Lung microvascular endothelial cell (primary cell): ENCODE data around the gene MBD3. TPM values are rescaled to one million over a fixed set of nuclear protein-coding genes. Genes with fewer than 3 reads are reported as not detected.
"Not testable (repeated sequence)": the region's sequence is repeated elsewhere in the genome, so short reads cannot be mapped to it uniquely, and the experiment has no call there.

Experiments
- DNase-seq, 2 donors: peaks; one replicate each; pipeline versions ENCODE4 v3.0.0 to v3.0.0-alpha.2; 2010; ENCODE audit warnings: low read depth in 2 of 2
- total RNA-seq: library from RNA; depleted of rRNA; stranded (reverse); fragments of >200 nt; gene quantifications from 2 replicates; pipeline ENCODE4 v1.2.1, GENCODE V29; 2014

MBD3 gene
- total RNA-seq, 1 donor from 2014 or later, result 79.4 TPM

DNA sequence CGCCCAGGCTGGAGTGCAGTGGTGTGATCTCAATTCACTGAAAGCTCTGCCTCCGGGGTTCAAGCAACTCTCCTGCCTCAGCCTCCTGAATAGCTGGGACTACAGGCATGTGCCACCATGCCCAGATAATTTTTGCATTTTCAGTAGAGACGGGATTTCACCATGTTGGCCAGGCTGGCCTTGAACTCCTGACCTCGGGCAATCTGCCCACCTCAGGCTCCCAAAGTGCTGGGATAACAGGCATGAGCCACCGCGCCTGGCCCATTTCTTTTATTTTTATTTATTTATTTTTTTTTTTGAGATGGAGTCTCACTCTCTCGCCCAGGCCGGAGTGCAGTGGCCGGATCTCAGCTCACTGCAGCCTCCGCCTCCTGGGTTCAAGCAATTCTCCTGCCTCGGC is 52.9 kb downstream of the MBD3 start:
- not testable (repeated sequence) for DNase-seq

DNA sequence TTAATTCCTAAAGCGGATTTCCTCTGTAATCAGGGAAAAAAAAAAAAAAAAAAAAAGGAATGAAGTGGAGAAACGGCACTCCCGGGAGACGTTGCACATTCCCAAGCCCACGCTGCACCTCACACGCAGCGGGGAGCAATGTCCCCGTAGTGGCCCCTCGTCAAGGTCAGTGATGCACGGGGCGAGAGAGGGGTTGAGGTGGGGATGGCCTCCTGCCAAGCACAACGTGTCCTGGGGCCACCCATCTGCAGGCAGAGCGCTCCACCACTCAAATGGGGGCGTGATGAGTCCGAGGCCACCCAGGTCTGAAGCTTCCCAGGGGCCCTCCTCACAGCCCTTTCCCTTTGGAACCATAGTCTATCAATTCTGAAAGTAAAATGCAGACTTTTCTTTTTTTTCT is 53.7 kb downstream of the MBD3 start:
- DNase-seq, result no peak

DNA sequence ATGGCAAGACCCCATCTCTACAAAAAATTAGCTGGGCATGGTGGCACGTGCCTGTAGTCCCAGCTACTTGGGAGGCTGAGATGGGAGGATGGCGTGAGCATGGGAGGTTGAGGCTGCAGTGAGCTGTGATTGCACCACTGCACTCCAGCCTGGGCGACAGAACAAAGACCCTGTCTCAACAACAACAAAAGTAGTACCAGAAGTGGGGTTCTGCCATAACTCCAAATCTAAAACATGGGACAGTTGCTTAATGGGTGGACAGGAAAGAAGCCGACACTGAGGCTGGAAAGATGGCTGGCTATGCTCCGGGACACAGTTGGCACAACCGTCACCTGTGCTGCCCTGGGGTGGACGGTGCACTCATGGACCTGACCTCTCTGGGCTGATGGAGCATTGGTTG is 57.0 kb downstream of the MBD3 start:
- not testable (repeated sequence) for DNase-seq

DNA sequence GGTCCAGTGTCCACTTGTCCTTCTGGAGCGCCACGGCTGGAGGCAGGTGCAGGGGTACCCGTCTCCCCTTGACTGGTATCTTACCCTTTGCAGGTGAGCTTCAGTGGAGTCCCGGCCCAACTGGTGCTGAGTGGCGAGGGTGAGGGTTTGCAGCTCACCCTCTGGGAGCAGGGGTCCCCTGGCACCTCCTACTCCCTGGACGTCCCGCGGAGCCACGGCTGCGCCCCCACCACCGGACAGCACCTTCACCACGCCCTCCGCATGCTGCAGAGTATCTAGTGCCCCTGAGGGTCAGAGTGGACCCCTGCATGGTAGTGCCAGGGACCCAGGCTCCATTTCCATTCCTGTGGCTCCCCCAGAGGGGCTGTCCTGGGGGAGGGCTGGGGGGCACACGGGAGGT is 57.7 kb downstream of the MBD3 start:
- DNase-seq, result no peak

DNA sequence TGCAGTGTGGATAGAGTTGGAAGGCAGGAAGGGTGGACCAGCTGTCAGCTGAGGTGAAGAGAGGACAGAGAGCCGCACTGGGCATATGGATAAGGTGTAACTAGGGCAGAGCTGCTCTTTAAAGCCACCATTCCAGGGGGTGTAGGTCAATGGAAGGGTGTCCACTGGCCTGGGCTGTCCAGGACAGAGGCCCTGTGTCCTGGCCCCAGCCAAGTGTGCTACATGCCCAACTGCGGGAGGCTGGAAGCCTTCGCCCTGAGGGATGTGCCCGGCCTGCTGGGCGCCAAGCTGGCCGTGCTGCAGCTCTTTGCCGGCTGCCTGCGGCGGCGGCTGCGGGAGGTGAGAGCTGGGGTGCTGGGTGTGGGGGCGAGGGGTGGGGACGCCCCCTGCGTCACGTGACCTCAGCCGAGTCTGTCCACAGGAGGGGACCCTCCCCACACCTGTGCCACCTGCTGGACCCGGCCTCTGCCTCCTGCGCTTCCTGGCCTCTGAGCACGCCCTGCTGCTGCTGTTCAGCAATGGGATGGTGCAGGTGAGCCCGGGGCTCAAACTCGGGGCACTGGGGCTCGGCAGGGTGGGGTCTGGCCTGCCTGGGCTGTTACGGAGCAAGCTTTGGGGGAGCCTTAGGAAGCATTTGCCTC is 59.0 kb downstream of the MBD3 start:
- no peak for DNase-seq

DNA sequence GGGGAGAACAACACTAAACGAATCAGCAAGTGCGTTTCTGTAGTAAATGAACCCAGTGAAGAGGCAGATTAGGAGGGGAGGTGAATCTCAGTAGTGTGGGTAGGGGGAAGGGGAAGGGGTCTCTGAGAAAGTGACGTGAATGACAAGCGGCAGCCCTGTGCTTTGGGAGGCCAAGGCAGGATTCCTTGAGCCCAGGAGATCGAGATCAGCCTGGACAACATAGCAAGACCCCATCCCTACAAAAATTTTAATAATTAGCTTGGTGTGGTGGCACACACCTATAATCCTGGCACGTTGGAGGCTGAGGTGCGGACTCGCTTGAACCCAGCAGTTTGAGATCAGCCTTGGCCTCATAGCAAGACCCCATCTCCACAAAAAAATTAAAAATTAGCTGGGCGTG is 60.7 kb downstream of the MBD3 start:
- no peak for DNase-seq

DNA sequence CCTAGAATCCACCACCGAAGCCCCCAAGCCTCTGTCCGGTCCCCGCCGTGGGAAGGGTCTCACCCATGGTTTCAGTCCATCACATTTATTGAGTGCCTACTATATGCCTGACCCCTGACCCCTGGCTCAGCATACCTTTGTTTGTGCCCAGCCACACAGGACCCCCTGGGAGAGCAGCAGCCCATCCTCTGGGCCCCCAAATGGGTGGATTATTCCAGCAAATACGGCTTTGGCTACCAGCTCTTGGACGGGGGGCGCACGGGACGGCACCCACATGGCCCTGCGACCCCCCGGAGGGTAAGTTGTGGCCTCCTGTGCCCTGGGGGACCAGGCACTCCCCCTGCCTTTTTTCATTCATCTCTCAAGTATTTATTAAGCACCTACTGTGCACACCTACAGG is 61.1 kb downstream of the MBD3 start:
- no peak for DNase-seq

DNA sequence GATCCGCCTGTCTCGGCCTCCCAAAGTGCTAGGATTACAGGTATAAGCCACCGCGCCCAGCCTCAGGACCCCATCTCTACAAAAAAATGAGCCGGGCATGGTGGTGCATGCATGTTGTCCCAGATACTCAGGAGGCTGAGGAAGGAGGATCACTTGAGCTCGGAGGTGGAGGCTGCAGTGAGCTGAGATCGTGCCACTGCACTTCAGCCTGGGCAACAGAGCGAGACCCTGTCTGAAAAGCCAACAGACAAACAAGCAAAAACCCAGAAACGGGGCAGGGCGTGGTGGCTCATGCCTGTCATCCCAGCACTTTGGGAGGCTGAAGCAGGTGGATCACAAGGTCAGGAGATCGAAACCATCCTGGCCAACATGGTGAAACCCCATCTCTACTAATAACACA is 61.8 kb downstream of the MBD3 start:
- DNase-seq, result not testable (repeated sequence)

DNA sequence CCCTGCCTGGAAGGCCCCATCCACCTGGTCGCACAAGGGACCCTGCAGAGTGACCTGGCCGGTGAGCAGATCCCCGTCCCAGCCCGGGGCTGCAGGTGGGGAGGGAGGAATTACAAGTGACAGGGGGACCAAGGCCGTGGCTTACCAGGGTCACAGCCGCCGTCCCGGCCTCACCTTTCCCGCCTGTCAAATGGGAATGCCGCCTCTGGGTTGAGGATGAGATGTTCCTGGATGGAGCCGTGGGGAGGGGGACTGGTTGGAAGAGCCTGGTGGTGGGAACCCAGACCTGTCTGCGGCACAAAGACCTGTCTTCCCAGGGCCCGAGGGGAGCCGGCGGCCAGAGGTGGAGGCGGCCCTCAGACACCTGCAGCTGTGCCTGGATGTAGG is 63.2 kb downstream of the MBD3 start:
- DNase-seq, result no peak

DNA sequence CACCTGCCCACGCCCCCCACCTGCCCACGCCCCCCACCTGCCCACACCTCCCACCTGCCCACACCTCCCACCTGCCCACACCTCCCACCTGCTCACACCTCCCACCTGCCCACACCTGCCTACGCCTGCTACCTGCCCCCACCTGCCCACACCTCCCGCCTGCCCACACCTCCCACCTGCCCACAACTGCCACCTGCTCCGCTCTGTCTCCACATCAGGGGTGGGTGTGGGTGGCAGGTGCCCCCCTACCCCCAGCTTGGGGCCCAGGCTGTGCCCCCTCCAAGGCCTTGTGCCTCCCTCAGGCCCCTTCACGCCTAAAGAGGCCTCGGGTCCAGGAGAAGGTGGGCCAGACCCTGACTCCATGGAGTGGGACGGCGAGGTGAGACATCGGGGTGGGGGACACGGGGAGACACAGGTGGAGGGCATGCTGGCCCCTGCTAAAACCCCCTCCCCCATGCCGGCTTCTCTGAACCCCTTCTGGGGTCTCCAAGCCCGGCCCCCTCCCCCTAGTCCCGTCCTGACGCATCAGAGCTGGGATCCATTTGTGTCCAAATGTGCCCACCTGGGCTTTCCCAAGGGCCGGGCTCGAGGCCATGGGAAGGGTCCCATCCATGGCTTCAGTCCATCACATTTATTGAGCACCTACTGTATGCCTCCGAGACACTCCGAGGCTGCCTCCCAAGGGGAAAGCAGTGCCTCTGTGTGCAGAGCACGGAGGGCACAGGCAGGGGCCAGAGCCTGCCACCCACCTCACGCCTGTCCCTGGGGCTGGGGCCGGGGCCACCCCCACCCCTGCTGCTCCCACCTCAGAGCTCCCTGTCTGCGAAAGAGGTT is 63.9 kb downstream of the MBD3 start:
- DNase-seq, result no peak

DNA sequence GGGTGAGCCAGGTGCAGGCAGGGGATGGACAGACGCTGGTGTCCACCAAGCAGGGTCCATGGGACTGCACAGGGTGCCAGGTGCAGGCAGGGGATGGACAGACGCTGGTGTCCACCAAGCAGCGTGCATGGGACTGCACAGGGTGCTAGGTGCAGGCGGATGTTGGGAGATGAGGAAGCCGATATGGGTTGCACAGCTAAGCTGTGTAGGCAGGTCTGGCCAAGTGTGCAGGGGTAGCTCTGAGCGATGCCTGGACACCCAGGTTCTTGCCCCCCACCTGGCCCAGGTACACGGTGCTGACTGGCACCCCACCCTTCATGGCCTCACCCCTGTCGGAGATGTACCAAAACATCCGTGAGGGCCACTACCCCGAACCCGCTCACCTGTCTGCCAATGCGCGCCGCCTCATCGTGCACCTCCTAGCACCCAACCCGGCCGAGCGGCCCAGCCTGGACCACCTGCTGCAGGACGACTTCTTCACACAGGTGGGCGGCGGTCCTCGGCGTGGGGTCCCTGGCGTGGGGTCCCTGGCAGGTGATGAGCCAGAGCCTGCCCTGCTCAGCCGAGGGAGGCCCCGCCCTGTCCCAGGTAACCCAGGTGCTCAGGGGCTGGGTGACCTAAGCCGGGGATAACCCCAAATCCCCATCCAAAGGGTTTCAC is 64.9 kb downstream of the MBD3 start:
- no peak for DNase-seq

DNA sequence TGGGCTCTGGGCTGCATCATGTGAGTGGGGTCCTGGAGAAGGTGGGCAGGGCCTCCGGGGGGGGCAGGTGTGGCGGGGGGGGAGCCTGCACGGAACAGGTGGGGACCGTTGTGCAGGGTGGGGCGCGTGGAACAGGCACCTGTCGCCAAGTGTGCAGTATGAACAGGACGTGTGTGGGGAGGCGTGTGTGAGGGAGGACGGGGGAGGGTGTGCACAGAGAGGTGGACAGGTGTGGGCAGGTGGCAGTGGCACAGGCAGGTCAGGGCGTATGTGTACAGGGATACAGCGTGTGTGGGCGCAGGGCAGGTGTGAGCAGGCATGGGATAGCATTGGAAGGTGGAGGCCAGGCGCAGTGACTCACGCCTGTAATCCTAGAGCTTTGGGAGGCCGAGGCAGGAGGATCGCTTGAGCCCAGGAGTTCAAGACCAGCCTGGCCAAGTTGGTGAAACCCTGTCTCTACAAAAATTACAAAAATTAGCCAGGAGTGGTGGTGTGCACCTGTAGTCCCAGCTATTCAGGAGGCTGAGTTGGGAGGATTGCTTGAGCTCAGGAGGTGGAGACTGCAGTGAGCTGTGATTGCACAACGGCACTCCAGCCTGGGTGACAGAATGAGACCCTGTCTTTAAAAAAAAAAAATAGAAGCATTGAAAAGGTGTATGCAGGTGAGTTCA is 65.6 kb downstream of the MBD3 start:
- DNase-seq, result no peak

DNA sequence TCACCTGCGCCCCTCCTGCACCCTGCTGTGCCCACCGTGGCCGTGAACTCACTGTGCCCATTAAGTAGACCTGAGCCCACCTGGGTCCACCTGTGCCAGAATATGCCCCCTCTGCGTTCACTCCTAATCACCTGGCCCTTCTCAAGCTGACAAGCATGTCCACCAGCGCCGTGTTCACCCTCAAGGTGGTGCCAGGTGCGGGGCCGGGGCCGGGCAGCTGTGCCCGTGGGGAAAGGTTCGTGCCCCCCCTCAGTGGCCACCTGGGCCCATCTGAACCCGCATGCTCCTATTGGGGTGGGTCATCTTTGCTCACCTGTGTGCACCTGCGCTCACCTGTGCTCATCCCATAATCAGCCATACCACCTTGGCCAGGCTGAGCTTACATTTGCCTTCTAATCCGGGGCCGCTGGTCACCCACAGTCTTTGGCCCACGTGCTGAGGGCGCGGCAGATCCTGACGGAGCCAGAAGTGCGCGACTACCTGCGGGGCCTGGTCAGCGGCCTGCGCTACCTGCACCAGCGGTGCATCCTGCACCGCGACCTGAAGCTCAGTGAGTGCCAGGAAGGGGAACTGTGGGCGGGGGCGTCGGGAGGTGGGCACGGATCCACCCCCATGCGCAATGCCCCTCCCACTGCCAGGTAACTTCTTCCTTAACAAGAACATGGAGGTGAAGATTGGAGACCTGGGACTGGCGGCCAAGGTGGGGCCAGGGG is 66.4 kb downstream of the MBD3 start:
- no peak for DNase-seq

DNA sequence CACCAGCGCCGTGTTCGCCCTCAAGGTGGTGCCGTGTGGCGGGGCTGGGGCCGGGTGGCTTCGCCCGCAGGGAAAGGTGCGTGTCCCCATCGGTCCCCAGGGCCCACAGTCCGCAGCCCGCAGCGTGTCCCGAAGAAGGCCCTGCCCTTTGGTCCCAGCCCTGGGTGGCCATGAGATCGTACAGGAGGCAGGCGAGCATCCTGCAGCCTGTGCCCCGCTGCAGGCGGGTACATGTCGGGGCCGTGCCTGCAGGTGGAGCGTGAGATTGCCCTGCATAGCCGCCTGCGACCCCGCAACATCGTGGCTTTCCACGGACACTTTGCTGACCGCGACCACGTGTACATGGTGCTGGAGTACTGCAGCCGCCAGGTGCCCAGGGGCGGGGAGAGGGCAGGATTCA is 67.3 kb downstream of the MBD3 start:
- DNase-seq, result no peak

DNA sequence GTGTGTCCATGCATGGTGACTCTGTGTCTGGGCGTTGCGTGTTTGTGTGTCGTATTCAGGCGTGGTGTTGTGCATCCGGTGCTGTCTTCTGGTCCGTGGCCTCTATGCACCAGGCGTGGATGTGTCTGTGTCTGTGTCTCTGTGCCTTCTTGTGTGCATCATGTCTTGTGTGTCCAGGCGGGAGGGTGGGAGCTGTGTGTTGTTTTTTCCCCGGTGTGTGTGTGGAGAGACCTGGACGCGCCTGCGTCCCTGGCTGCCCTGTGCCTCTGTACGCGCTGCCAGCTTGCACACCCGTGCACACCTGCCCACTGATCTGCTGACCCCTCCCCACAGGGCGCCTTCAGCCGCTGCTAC is 67.7 kb downstream of the MBD3 start:
- no peak for DNase-seq

DNA sequence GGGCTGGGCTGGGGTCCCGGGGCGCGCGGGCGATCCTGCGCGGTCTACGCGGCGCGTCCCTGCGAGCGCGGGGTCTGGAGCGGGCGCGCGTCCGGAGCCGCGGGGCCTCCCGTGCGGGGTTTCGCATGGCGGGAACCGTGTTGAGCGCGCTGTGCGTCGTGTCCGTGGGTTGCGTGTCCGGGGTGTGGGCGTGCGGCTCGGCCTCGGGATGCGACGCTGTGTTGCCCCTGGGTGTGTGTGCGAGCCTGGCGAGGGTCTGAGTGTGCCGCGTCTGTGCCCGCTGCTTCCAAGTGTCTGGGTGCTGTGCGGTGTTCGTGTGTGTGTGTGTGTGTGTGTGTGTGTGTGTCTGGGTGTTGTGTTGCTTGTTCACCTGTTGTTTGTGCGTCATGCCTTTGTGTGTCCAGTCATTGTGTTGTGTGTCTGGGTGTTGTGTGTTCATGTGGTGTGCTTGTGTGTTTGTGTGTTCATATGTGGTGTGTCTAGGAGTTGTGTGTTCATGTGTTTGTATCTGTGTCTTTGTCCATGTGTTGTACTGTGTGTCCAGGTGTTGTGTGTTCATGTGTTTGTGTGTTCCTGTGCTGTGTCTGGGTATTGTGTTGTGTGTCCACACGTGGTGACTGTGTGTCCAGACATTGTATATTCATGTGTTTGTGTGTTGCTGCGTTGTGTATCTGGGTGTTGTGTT is 68.2 kb downstream of the MBD3 start:
- DNase-seq, result no peak

Other genes with a start within 250 kb of the MBD3 start
- 64.9 and 110 TPM in 2 replicates for gene NDUFS7, start 209.0 kb downstream of the MBD3 start, total RNA-seq
- gene GAMT, start 191.3 kb downstream of the MBD3 start, total RNA-seq, result 8.3 and 12.6 TPM in 2 replicates
- gene DAZAP1, start 185.3 kb downstream of the MBD3 start, total RNA-seq, result 46.4 and 48.4 TPM in 2 replicates
- gene RPS15, start 154.5 kb downstream of the MBD3 start, total RNA-seq, result 338 and 383 TPM in 2 replicates
- under 0.01 TPM in 2 replicates for gene APC2, start 142.7 kb downstream of the MBD3 start, total RNA-seq
- gene C19orf25, start 113.7 kb downstream of the MBD3 start, total RNA-seq, result 13.5 and 17.5 TPM in 2 replicates
- 0.44 and 0.60 TPM in 2 replicates for gene PCSK4, start 102.5 kb downstream of the MBD3 start, total RNA-seq
- gene REEP6, start 101.7 kb downstream of the MBD3 start, total RNA-seq, result 0.20 and 0.44 TPM in 2 replicates
- gene ADAMTSL5, start 79.8 kb downstream of the MBD3 start, total RNA-seq, result not detected in 2 replicates
- not detected in 2 replicates for gene PLK5, start 68.8 kb downstream of the MBD3 start, total RNA-seq
- 41.6 and 75.6 TPM in 2 replicates for gene MEX3D, start 24.5 kb downstream of the MBD3 start, total RNA-seq
- gene UQCR11, start 12.6 kb upstream of the MBD3 start, total RNA-seq, result 127 and 151 TPM in 2 replicates
- 47.9 and 48.6 TPM in 2 replicates for gene TCF3, start 59.8 kb upstream of the MBD3 start, total RNA-seq
- gene ONECUT3, start 160.6 kb upstream of the MBD3 start, total RNA-seq, result not detected in 2 replicates
- 0.20 and 0.65 TPM in 2 replicates for gene ATP8B3, start 219.4 kb upstream of the MBD3 start, total RNA-seq